ENCODE measurements around the gene P2RY8.

P2RY8 gene

GRCh38 chrX:1444561-1445500 is 92.2 kb downstream of the P2RY8 start:
- Histone ChIP-seq H3K4me3 (ENCODE audit: control insufficient read depth in 1 of 7, extremely low read depth in 1 of 7, insufficient read depth in 4 of 7, low read depth in 2 of 7, low read length in 6 of 7) (no peak overlapping the region), H3K9me3 (ENCODE audit: control extremely low read depth in 1 of 5, control insufficient read depth in 4 of 5, insufficient read depth in 2 of 5, low read depth in 1 of 5, low read length in 4 of 5) (peaks cover 0 to 32% (median 25%) of the 10 kb centered on the region in 5 experiments), H3K27me3 (replicated peaks in 2 of 5; ENCODE audit: control insufficient read depth in 4 of 5, insufficient read depth in 5 of 5, low read length in 4 of 5) (no peaks in the 10 kb centered on the region), H3K4me1 (ENCODE audit: control extremely low read depth in 1 of 4, control insufficient read depth in 4 of 4, insufficient read depth in 4 of 4, low read length in 3 of 4) (no peaks in the 10 kb centered on the region), H3K36me3 (ENCODE audit: control insufficient read depth in 4 of 4, insufficient read depth in 4 of 4, low read length in 3 of 4) (peaks cover 2 to 37% (median 25%) of the 10 kb centered on the region in 4 experiments), H3K27ac (ENCODE audit: insufficient read depth in 1 of 2, low read depth in 1 of 2, low read length in 2 of 2, poor library complexity in 1 of 2, severe bottlenecking in 2 of 2) (no peak overlapping the region)
- ChIA-PET POLR2A (no interaction called here), CTCF (no interaction called here)
- WGBS (ENCODE audit: insufficient coverage), result 100% methylated on average over 16 of the region's 19 CpGs
- no peak for DNase-seq

- Histone ChIP-seq H3K9me3 (ENCODE audit: control extremely low read depth in 1 of 5, control insufficient read depth in 4 of 5, insufficient read depth in 2 of 5, low read depth in 1 of 5, low read length in 4 of 5) (peaks cover 0 to 32% (median 20%) of the 10 kb centered on the region in 5 experiments), H3K4me3 (ENCODE audit: control insufficient read depth in 1 of 7, extremely low read depth in 1 of 7, insufficient read depth in 4 of 7, low read depth in 2 of 7, low read length in 6 of 7) (no peak overlapping the region), H3K4me1 (ENCODE audit: control extremely low read depth in 1 of 4, control insufficient read depth in 4 of 4, insufficient read depth in 4 of 4, low read length in 3 of 4) (no peaks in the 10 kb centered on the region), H3K36me3 (ENCODE audit: control insufficient read depth in 4 of 4, insufficient read depth in 4 of 4, low read length in 3 of 4) (peaks cover 4 to 37% (median 26%) of the 10 kb centered on the region in 4 experiments), H3K27me3 (replicated peaks in 2 of 5; ENCODE audit: control insufficient read depth in 4 of 5, insufficient read depth in 5 of 5, low read length in 4 of 5) (no peaks in the 10 kb centered on the region), H3K27ac (ENCODE audit: insufficient read depth in 1 of 2, low read depth in 1 of 2, low read length in 2 of 2, poor library complexity in 1 of 2, severe bottlenecking in 2 of 2) (no peak overlapping the region)
- DNase-seq, result no peak
- POLR2A ChIA-PET, result no interaction called here
- WGBS (ENCODE audit: insufficient coverage), result 90% methylated on average over 26 of the region's 26 CpGs
- CTCF ChIA-PET, result no interaction called here
These were observed 93.4 kb downstream of the P2RY8 start for GRCh38 chrX:1443496-1444075.

- H3K27ac ChIP-seq (ENCODE audit: insufficient read depth in 1 of 2, low read depth in 1 of 2, low read length in 2 of 2, poor library complexity in 1 of 2, severe bottlenecking in 2 of 2), result no peak overlapping the region
- no peaks in the 10 kb centered on the region for H3K4me1 ChIP-seq (ENCODE audit: control extremely low read depth in 1 of 4, control insufficient read depth in 4 of 4, insufficient read depth in 4 of 4, low read length in 3 of 4)
- H3K27me3 ChIP-seq (replicated peaks in 2 of 5; ENCODE audit: control insufficient read depth in 4 of 5, insufficient read depth in 5 of 5, low read length in 4 of 5), result no peaks in the 10 kb centered on the region
- POLR2A ChIA-PET, result no interaction called here
- DNase-seq, result no peak
- peaks cover 0 to 32% (median 16%) of the 10 kb centered on the region in 5 experiments for H3K9me3 ChIP-seq (ENCODE audit: control extremely low read depth in 1 of 5, control insufficient read depth in 4 of 5, insufficient read depth in 2 of 5, low read depth in 1 of 5, low read length in 4 of 5)
- WGBS (ENCODE audit: insufficient coverage), result 87% methylated on average over 33 of the region's 38 CpGs
- H3K36me3 ChIP-seq (ENCODE audit: control insufficient read depth in 4 of 4, insufficient read depth in 4 of 4, low read length in 3 of 4), result peaks cover 4 to 44% (median 29%) of the 10 kb centered on the region in 4 experiments
- CTCF ChIA-PET, result no interaction called here
- H3K4me3 ChIP-seq (ENCODE audit: control insufficient read depth in 1 of 7, extremely low read depth in 1 of 7, insufficient read depth in 4 of 7, low read depth in 2 of 7, low read length in 6 of 7), result no peak overlapping the region
These were observed 94.1 kb downstream of the P2RY8 start for GRCh38 chrX:1442724-1443367.

- CTCF ChIA-PET, result no interaction called here
- Histone ChIP-seq H3K36me3 (ENCODE audit: control insufficient read depth in 4 of 4, insufficient read depth in 4 of 4, low read length in 3 of 4) (peaks cover 4 to 50% (median 29%) of the 10 kb centered on the region in 4 experiments), H3K27me3 (replicated peaks in 2 of 5; ENCODE audit: control insufficient read depth in 4 of 5, insufficient read depth in 5 of 5, low read length in 4 of 5) (no peaks in the 10 kb centered on the region), H3K27ac (ENCODE audit: insufficient read depth in 1 of 2, low read depth in 1 of 2, low read length in 2 of 2, poor library complexity in 1 of 2, severe bottlenecking in 2 of 2) (no peak overlapping the region), H3K9me3 (ENCODE audit: control extremely low read depth in 1 of 5, control insufficient read depth in 4 of 5, insufficient read depth in 2 of 5, low read depth in 1 of 5, low read length in 4 of 5) (peaks cover 0 to 29% (median 16%) of the 10 kb centered on the region in 5 experiments), H3K4me3 (ENCODE audit: control insufficient read depth in 1 of 7, extremely low read depth in 1 of 7, insufficient read depth in 4 of 7, low read depth in 2 of 7, low read length in 6 of 7) (no peak overlapping the region), H3K4me1 (ENCODE audit: control extremely low read depth in 1 of 4, control insufficient read depth in 4 of 4, insufficient read depth in 4 of 4, low read length in 3 of 4) (no peaks in the 10 kb centered on the region)
- POLR2A ChIA-PET, result no interaction called here
- 100% methylated on average over 18 of the region's 18 CpGs for WGBS (ENCODE audit: insufficient coverage)
- no peak for DNase-seq
These were observed 94.8 kb downstream of the P2RY8 start for GRCh38 chrX:1442016-1442665.

GRCh38 chrX:1440506-1440905 is 96.5 kb downstream of the P2RY8 start:
- ChIA-PET CTCF (no interaction called here), POLR2A (no interaction called here)
- Histone ChIP-seq H3K9me3 (ENCODE audit: control extremely low read depth in 1 of 5, control insufficient read depth in 4 of 5, insufficient read depth in 2 of 5, low read depth in 1 of 5, low read length in 4 of 5) (peaks cover 0 to 28% (median 16%) of the 10 kb centered on the region in 5 experiments), H3K36me3 (ENCODE audit: control insufficient read depth in 4 of 4, insufficient read depth in 4 of 4, low read length in 3 of 4) (peaks cover 9 to 61% (median 37%) of the 10 kb centered on the region in 4 experiments), H3K4me3 (ENCODE audit: control insufficient read depth in 1 of 7, extremely low read depth in 1 of 7, insufficient read depth in 4 of 7, low read depth in 2 of 7, low read length in 6 of 7) (no peak overlapping the region), H3K27me3 (replicated peaks in 2 of 5; ENCODE audit: control insufficient read depth in 4 of 5, insufficient read depth in 5 of 5, low read length in 4 of 5) (no peaks in the 10 kb centered on the region), H3K27ac (ENCODE audit: insufficient read depth in 1 of 2, low read depth in 1 of 2, low read length in 2 of 2, poor library complexity in 1 of 2, severe bottlenecking in 2 of 2) (no peak overlapping the region), H3K4me1 (ENCODE audit: control extremely low read depth in 1 of 4, control insufficient read depth in 4 of 4, insufficient read depth in 4 of 4, low read length in 3 of 4) (no peaks in the 10 kb centered on the region)
- no peak for DNase-seq
- WGBS (ENCODE audit: insufficient coverage), result no CpG with 5 or more reads among the region's 6 CpGs

- CTCF ChIA-PET, result no interaction called here
- H3K36me3 ChIP-seq (ENCODE audit: control insufficient read depth in 4 of 4, insufficient read depth in 4 of 4, low read length in 3 of 4), result peaks cover 12 to 66% (median 35%) of the 10 kb centered on the region in 4 experiments
- peaks cover 0 to 8% (median 0%) of the 10 kb centered on the region in 5 experiments for H3K9me3 ChIP-seq (ENCODE audit: control extremely low read depth in 1 of 5, control insufficient read depth in 4 of 5, insufficient read depth in 2 of 5, low read depth in 1 of 5, low read length in 4 of 5)
- H3K4me1 ChIP-seq (ENCODE audit: control extremely low read depth in 1 of 4, control insufficient read depth in 4 of 4, insufficient read depth in 4 of 4, low read length in 3 of 4), result no peaks in the 10 kb centered on the region
- 96% methylated on average over 18 of the region's 20 CpGs for WGBS (ENCODE audit: insufficient coverage)
- no peak overlapping the region for H3K27ac ChIP-seq (ENCODE audit: insufficient read depth in 1 of 2, low read depth in 1 of 2, low read length in 2 of 2, poor library complexity in 1 of 2, severe bottlenecking in 2 of 2)
- no peak for DNase-seq
- POLR2A ChIA-PET, result no interaction called here
- no peak overlapping the region for H3K4me3 ChIP-seq (ENCODE audit: control insufficient read depth in 1 of 7, extremely low read depth in 1 of 7, insufficient read depth in 4 of 7, low read depth in 2 of 7, low read length in 6 of 7)
- H3K27me3 ChIP-seq (replicated peaks in 2 of 5; ENCODE audit: control insufficient read depth in 4 of 5, insufficient read depth in 5 of 5, low read length in 4 of 5), result no peaks in the 10 kb centered on the region
These were observed 101.6 kb downstream of the P2RY8 start for GRCh38 chrX:1435241-1435895.
